Esophagus squamous epithelium (tissue), 5 donors: Measurements from ENCODE around the gene SPDYE4. TPM values are rescaled to one million over a fixed set of nuclear protein-coding genes. Genes with fewer than 3 reads are reported as not detected.

Experiments
- DNase-seq: peaks from one replicate; lab custom pipeline; 2025; lab: John Stamatoyannopoulos, UW
- H3K27ac ChIP-seq, 4 donors: fragments of 200-600 bp; sonication (generic); one replicate each; pipeline ENCODE4 v1.5.1; 2016 to 2019; ENCODE audit warnings: mild to moderate bottlenecking in 1 of 4
- H3K27me3 ChIP-seq, 4 donors: fragments of 200-600 bp; sonication (generic); 1 replicate in 3 of 4; 2 replicates in 1 of 4; pipeline versions ENCODE4 v1.5.1 to v1.6.0; 2017 to 2021; ENCODE audit warnings: antibody characterized with exemption in 1 of 4
- H3K36me3 ChIP-seq, 3 donors: fragments of 200-600 bp; sonication (generic); one replicate each; pipeline ENCODE4 v1.5.1; 2016 to 2019
- H3K4me1 ChIP-seq, 3 donors: fragments of 200-600 bp; sonication (generic); one replicate each; pipeline ENCODE4 v1.5.1; 2017 to 2019
- H3K4me3 ChIP-seq, 4 donors: fragments of 200-600 bp; sonication (generic); 1 replicate in 3 of 4; 2 replicates in 1 of 4; pipeline ENCODE4 v1.5.1; 2016 to 2019; ENCODE audit warnings: mild to moderate bottlenecking in 2 of 4, moderate library complexity in 1 of 4
- H3K9me3 ChIP-seq, 3 donors: fragments of 200-600 bp; sonication (generic); one replicate each; pipeline ENCODE4 v1.5.1; 2016 to 2019
- CTCF ChIP-seq, 6 experiments: fragments of 450-650 bp in 4 of 6; fragments of 200-600 bp in 2 of 6; sonication (generic) in 2 of 6; IDR thresholded peaks; one replicate each; pipeline ENCODE4 v1.5.1; 2016 to 2019; ENCODE audit warnings: antibody characterized with exemption in 6 of 6, mild to moderate bottlenecking in 4 of 6, moderate library complexity in 4 of 6
- POLR2A ChIP-seq, 4 donors: fragments of 450-650 bp; IDR thresholded peaks; one replicate each; pipeline ENCODE4 v1.6.1; 2017; ENCODE audit warnings: antibody characterized with exemption in 4 of 4, mild to moderate bottlenecking in 4 of 4, moderate library complexity in 3 of 4
- WGBS, 2 donors: methylation state at CpG; one replicate each; pipeline ENCODE4 v1.1.5; 2018; 5-methylcytosine and 5-hydroxymethylcytosine counted together
- intact Hi-C: fragments of 100-400 bp; cut with DNase I; formaldehyde crosslinking; loops from one replicate; pipeline ENCODE4 v1.15.0; 2022
- total RNA-seq, 4 donors: library from RNA; depleted of rRNA; stranded (reverse); fragments of >200 nt; gene quantifications; one replicate each; pipeline ENCODE4 v1.1.0, GENCODE V29; 2016
- donor health status: DM: yes; HTN: yes; CAD: no.

The SPDYE4 gene
- total RNA-seq, 4 donors from 2014 or later: not detected

- no peak for TF ChIP-seq CTCF (IDR thresholded peaks at IDR 0.05)
- TF ChIP-seq POLR2A (IDR thresholded peaks at IDR 0.05): no peak
- DNase-seq: no peak
- no peaks in the 10 kb centered on the region for H3K9me3 ChIP-seq
- H3K27me3 ChIP-seq: peaks cover 0 to 12% (median 0%) of the 10 kb centered on the region in 4 donors
- 55% methylated on average over 6 of the region's 6 CpGs; no CpG with 5 or more reads in 1 of the 2 donors for WGBS, 2 donors
- intact Hi-C loops: no loop called here
- H3K27ac ChIP-seq: no peak overlapping the region
- H3K4me3 ChIP-seq: no peak overlapping the region
- no peaks in the 10 kb centered on the region for H3K36me3 ChIP-seq
- no peaks in the 10 kb centered on the region for H3K4me1 ChIP-seq
Measured at GRCh38 chr17:8736362-8736761, 22.0 kb downstream of the SPDYE4 start.

GRCh38 chr17:8735336-8735939 is 22.9 kb downstream of the SPDYE4 start:
- H3K27me3 ChIP-seq: peaks cover 0 to 12% (median 0%) of the 10 kb centered on the region in 4 donors
- intact Hi-C loops: no loop called here
- TF ChIP-seq CTCF (IDR thresholded peaks at IDR 0.05): no peak
- no peak for TF ChIP-seq POLR2A (IDR thresholded peaks at IDR 0.05)
- H3K4me1 ChIP-seq: no peaks in the 10 kb centered on the region
- H3K4me3 ChIP-seq: no peak overlapping the region
- H3K27ac ChIP-seq: no peak overlapping the region
- 76 to 89% methylated on average over 5 to 8 of the region's 23 CpGs for WGBS, 2 donors
- DNase-seq: no peak
- H3K9me3 ChIP-seq: no peaks in the 10 kb centered on the region
- H3K36me3 ChIP-seq: no peaks in the 10 kb centered on the region

- no peaks in the 10 kb centered on the region for H3K9me3 ChIP-seq
- TF ChIP-seq CTCF (IDR thresholded peaks at IDR 0.05): no peak
- no peak for TF ChIP-seq POLR2A (IDR thresholded peaks at IDR 0.05)
- H3K4me1 ChIP-seq: no peaks in the 10 kb centered on the region
- H3K27me3 ChIP-seq: peaks cover 0 to 9% (median 0%) of the 10 kb centered on the region in 4 donors
- intact Hi-C loops: no loop called here
- no peak overlapping the region for H3K4me3 ChIP-seq
- H3K36me3 ChIP-seq: no peaks in the 10 kb centered on the region
- WGBS, 2 donors: 90 to 100% methylated on average over 2 to 4 of the region's 10 CpGs
- no peak overlapping the region for H3K27ac ChIP-seq
- no peak for DNase-seq
Measured at GRCh38 chr17:8734876-8735275, 23.5 kb downstream of the SPDYE4 start.

- Histone ChIP-seq H3K4me3 (no peak overlapping the region), H3K4me1 (no peaks in the 10 kb centered on the region), H3K27me3 (peaks cover 0 to 8% (median 0%) of the 10 kb centered on the region in 4 donors), H3K27ac (no peak overlapping the region), H3K36me3 (no peaks in the 10 kb centered on the region), H3K9me3 (no peaks in the 10 kb centered on the region)
- intact Hi-C loops: no loop called here
- 53% methylated on average over 7 of the region's 7 CpGs for WGBS, 2 donors
- no peak for DNase-seq
- no peak for TF ChIP-seq CTCF (IDR thresholded peaks at IDR 0.05)
- TF ChIP-seq POLR2A (IDR thresholded peaks at IDR 0.05): no peak
Measured at GRCh38 chr17:8732406-8733085, 25.8 kb downstream of the SPDYE4 start.

GRCh38 chr17:8729860-8730259 is 28.5 kb downstream of the SPDYE4 start:
- no peak overlapping the region for H3K27ac ChIP-seq
- no peak overlapping the region for H3K4me3 ChIP-seq
- H3K27me3 ChIP-seq: no peaks in the 10 kb centered on the region
- no peaks in the 10 kb centered on the region for H3K36me3 ChIP-seq
- DNase-seq: no peak
- H3K4me1 ChIP-seq: peaks cover 0 to 11% (median 0%) of the 10 kb centered on the region in 3 donors
- no peaks in the 10 kb centered on the region for H3K9me3 ChIP-seq
- WGBS, 2 donors: 88 to 90% methylated on average over 13 of the region's 13 CpGs
- TF ChIP-seq POLR2A (IDR thresholded peaks at IDR 0.05): no peak
- no peak for TF ChIP-seq CTCF (IDR thresholded peaks at IDR 0.05)
- intact Hi-C loops: no loop called here
